HTERT RPE-1 (cell line): ENCODE measurements around the gene VAV3.

ENCODE experiments used
- in situ Hi-C: fragments of 300-500 bp; cut with MboI; formaldehyde crosslinking; loops from 4 replicates; pipeline ENCODE4 v1.14.3; 2020; ENCODE audit warnings: low sequenced_read_pairs

Gene VAV3

DNA sequence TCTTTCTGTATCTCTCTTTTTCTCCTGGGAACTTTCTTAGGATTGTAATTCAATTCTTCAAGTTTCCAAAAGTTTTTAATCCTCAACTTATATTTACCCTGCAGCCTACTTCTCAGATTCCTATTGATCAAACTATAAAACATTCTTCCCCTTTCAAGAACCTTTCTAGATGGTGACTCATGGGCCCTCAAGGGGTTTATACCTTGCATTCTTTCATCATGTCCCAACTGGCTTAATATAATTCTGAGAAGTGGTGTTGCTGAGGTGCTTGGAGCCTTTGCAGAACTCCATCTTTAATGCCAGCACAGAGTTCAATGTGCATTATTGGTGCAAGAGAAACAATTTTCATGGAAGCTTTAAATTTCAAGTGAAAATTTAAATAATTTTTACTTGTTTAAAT lies 273.4 kb downstream of the VAV3 start:
- in situ Hi-C loops: no loop called here

DNA sequence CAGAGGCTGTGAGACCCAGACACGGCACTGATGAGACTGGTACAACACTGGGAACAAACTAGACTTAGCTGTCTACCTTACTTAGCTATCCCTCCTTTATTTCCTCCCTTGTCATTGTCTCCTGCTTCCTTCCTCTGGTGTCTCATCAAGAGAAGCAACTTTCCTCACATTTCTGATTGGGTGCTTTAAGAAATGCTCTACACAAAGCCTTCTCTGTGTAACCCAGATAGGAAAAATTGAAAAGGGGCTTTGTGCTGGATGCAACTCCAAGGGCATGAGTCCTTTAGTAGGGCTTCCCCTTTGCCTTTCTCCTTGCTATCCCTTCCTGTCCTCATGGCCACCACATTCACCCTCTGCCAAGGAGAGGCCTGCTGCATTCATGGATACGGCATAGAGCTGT lies 274.5 kb downstream of the VAV3 start:
- in situ Hi-C loops: no loop called here

DNA sequence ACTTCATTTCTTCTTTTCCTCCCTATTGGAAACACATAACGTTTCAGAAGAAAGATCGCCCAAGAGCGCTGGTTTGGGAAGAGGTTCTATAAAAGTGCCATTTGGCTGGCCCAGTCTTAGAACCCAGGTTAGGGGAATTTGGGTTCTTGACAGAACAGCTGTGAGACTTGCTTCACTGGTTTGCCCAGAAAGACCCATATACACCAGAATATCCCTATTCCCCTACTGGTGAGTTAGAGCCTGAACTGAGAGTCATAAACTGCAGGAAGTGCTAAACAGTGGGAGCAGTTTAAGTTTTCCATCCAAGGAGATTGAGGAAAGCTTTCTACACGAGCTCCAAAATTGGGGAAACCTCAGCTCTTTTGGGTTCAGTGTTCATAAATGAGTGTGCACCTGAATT lies 275.2 kb downstream of the VAV3 start:
- in situ Hi-C loops: no loop called here

DNA sequence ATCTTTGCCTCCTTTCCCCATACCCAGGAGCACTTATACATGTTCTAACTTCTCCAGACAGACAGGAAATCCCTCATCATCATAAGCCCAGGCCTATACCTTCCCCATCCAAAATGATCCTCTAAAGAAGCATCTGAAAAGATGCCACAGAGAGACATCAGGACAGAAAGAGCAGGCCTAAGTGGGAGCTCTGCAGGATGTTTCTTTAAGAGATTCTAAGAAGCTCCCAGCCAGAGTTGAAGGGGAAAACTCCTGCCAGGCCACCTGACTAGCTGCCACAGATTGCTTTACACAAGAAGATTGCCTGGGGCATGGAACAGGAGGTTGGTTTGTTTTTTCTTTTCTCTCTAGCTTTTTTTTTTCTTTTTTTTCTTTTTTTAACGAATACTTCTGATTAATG lies 275.8 kb downstream of the VAV3 start:
- in situ Hi-C loops: no loop called here

DNA sequence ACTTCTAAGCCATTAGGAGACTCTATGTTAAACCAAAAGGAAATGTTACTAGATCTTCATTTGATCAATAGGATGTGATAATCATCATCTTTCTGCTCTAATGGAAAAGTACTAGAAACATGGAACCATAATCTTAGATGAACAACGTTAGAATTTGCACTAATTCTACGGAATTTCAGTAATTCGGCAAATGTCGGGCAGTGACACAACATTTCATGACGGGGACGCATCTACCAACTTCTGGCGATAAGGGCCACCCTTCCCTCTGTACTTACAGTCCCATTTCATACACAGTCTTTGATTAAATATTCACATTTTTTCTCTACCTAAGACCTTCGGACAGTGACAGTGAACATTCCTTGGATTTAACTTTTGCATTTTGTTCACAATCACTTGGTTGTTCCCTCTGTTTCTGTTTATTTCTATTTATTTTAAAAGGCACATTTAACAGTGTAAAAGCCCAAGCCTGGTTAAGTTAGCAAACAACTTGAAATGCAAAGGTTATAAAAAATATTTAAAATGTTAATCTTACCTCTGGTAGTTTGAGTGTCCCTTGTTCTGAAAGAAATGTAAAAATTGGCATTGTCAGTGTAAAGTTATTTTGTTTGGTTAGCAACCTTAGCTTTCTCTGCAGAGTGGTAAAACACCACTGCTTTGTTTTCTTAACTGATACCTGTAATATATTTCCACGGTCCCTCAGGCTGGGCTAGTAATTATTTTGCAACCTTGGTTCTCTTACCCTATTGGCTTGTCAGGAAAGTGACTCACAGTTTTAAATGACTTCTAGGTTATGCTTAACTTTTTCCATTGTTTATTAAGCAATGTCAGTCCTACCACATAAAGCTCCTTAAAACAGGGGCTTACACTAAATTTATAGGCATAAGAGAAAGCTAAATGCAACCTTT lies 276.9 kb downstream of the VAV3 start:
- in situ Hi-C loops: no loop called here

DNA sequence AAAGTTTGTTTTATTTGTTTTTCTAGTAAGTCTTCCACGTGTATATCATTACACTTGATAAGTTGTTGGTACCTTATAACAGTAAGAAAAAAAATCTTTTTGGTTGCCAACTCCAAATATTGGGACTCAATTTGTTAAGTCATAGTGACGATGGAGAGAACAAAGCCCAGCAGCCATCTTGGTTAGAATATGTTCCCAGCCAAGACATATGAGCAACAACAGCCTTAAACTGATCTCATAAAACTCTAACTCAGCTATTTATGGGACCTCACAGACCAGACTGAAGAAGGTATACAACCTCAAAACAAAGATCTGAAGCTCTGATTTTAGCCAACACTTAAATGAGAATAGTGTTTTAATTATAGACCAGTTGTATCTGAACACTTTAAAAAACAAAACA lies 281.3 kb downstream of the VAV3 start:
- in situ Hi-C loops: no loop called here

DNA sequence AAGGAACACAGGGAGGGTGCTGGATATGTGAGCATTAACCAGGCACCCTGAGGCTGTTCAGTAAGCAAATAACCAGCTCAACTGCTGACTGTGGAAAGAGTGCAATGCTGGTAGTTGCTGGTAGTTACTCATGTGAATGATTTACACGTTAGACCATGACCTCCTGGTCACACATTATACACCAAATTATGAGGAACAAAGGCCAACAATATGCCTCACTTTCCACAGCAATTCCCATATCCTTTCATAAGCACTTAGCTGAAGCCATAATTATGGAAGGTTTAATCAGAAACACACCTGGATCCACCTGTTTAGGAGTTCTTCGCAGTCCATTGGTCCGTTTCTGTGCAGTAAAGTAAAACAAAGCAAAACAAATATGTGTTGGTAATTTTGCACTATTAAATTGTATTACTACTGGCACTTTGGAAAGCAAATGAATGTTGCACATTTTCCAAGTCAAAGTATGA lies 281.8 kb downstream of the VAV3 start:
- in situ Hi-C loops: no loop called here

DNA sequence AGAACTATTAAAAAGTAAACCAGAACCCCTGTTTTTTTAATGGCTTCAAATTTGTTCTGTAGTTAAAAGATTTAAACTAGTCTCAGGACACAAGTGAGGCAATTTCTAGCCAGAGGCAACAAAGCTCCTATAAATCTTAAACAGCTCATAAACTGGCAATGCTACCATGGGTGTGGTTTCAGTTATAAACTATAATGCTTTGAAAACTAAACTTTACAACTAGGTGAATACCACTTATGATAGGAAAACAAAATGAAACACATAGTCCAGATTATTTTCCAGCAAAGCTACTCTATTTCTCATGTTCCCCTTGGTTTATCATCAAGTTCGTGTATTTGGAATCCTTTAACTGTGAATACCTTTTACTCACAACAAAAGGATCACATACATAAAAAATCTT lies 282.5 kb downstream of the VAV3 start:
- in situ Hi-C loops: no loop called here

DNA sequence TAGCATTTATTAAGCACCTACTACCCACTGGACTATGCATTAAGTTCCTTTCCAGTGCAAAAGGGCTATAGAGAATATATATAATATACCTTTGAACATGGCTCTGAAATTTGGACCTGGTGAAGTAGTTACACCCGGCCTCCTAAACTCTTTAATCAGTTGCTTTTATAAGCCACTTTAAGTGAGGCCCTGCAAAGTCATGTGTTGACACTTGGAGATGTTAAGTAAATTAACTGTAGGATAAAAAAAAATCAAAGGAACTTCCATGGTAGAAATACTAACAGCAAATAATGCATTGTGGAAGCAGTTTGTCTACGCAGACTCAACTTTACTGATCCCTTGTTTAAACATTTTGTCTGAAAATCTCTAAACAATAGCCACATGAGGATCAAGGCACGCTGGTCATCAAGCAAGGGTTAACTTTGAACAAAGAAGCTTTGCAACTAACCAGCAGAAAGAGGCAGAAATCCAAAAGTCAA lies 283.9 kb downstream of the VAV3 start:
- in situ Hi-C loops: no loop called here

DNA sequence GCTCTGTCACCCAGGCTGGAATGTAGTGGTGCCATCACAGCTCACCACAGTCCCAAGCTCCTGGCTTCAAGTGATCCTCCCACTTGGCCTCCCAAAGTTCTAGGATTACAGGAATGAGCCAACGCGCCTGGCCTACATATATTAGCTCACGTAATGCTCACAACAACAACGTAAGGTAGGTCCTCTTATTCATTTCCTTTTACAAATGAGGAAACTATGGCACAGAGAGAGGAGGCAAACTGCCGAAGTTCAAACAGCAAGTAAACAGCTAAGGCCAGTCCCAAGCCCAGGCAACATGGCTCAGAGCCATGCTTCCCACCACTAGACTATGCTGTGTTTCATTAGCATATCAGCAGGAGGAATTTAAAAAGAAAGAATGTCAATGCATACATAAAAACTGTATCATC lies 284.4 kb downstream of the VAV3 start:
- in situ Hi-C loops: no loop called here

DNA sequence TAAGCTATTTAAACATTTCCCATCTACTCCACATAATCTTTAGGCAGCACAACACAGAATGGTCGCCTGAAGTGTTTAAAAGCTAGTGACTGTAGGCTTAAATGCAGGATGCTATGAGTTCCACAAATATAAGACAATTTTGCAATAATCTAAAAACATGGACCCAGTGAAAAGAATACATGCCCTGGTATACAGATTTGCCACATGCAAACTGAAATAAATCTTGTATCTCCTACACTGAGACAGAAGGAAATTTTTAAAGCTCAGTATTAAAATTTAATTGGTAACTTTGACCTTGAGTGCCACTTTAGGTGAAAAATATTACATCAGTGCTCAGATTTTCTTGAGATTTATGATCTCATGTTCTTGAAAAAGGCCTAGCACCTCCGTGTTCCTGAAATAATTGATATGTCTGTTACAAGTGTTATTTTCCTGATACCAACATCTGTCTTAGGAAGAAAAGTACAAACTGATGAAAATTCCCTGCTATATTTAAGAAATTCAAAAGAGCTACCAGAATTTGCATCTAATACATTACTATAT lies 285.5 kb downstream of the VAV3 start:
- in situ Hi-C loops: no loop called here

DNA sequence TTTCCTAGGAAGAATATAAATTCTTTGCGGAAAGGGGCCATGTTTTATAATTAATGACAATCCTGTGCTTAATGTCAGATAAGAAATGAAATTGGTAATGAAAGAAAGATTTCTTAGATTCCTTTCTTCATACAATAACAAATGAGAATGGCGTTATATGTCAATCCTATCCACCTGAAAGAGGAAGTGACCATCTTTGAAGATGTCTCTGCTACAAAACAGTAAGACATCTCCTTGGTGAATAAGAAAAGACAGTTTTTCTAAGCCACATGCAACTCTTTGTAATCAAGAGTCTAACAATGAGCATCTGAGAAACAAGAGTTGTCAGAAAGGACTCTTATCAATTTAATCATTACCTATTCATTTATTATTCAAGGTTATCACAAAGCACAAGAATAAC lies 286.0 kb downstream of the VAV3 start:
- in situ Hi-C loops: no loop called here

DNA sequence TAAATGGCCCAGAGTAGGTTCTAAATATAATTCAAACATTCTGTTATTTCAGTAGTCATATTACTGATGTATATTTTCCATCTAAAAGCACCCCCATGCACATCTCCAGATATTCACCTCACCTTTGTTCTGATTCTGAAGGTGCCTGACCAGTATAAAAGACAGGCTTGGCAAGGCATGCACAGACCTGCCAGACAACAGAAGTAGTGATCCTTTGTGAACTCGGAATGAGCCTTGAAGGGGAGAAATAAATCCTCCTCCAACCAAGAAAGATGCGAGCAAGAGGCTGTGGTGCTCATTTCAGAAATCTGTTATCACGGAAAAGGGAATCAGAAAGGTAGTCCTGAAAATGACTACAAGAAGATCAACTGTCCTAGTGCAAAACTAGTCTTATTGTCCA lies 287.3 kb downstream of the VAV3 start:
- in situ Hi-C loops: no loop called here

DNA sequence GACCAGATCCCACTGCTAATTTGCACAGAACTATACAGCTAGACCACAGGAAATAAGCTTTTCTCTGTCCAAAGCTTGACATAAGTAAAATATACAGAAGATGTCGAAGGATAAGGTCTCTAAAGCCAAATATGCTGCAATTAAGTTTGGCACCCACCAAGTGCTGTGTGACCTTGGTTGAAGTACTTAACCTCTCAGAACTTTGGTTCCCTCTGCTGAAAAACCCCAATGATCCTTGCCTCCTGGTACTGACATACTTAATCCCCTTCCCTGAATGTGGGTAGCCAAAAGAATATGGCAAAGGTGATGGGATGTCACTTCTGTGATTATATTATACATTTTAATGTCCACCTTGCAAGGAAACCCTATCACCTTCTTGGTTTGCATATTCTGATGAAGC lies 290.5 kb downstream of the VAV3 start:
- in situ Hi-C loops: no loop called here

DNA sequence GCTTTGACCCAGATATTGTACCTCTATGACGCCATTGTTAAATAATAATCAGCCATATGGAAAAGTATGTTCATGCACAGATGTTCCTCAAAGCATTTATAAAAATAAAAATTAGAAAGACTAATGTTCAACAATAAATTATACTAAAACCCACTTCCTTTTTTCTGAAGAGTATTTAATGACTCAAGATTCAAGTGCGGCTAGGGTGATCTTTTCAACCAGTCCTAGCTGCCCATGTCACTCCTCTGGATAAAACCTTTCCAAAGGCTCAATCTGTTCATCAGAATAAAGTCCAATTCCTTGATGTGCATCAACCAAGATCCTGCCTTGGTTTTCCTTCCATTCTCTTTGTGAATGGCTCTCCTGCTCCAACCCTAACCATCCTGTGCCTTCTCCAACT lies 292.0 kb downstream of the VAV3 start:
- in situ Hi-C loops: no loop called here

DNA sequence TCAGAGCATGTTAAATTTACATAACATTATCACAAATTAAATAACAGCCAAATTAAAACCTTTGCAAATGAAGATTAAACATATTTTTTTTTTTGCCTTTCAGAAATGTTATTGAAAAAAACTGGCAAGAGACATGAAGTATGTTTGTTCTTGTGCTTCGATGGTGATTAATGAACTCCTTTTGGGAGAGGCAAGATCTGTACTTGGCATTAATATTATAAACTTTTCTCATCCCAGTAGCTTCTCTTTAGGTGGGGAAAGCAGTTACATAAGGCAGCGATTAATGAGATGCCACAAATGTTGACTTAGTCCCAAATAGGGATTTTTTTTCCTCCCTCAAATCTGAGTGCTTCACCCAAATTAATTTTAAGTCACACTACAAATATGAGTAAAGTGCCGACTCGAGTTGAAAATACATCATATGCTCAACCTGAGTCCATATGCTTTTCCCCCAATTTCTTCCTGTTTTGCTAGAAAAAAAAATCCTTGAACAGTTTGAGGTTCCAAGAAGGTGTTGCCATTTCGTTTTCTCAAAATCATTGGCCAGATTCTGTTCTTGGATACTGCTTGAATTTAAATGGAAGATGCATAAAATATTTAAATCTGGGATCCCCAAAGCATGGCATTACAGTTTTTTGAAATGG lies 294.5 kb downstream of the VAV3 start:
- in situ Hi-C loops: no loop called here

DNA sequence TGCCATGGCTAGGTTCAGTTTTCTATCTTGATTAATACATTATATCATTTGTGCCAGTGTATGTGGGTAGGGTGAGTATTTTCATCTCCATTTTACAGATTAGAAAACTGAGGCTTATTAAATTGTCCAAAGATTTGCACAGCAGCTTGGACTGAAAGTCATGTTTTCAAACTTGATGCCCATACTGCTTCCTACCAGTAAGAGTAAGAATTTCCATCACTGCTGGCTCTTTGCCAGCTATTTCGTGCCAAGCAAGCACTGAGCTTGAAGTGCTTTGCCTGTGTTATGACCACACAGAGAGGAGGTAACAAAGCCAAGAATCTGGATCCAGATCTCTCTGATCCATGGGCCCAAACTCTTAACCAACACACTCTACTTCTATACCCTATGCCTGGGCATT lies 295.0 kb downstream of the VAV3 start:
- in situ Hi-C loops: no loop called here

DNA sequence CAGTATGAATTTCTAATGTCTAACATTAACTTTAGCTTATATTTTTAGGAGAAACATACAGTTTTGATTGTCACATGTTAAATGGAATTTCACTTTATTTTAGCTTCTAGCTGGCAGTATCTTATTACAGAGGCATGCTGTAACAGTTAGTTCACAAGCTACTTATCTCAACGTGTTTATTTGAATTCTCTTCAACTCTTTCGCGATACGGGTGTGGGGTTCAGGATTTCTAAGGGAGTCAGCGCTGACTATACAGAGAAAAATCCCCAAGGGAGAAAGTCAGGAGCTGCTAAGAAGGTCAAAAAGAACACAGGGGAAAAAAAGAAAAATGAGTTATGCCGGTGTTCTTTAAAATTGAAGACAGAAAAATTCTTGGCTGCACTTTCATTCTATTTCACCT lies 296.2 kb downstream of the VAV3 start:
- in situ Hi-C loops: no loop called here

DNA sequence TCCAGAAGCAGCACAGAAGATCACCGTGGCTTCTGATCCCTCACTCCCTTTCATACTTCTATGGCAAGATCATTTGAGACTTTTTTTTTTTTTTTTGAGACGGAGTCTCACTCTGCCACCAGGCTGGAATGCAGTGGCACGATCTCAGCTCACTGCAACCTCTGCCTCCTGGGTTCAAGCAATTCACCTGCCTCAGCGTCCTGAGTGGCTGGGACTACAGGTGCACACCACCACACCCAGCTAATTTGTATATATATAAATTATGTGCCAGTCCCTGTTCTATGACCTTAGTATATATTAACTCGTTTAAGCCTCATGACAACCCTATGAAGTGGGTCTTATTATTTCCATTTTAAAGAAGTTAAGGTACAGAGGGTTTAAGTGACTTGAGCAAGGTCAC lies 298.5 kb downstream of the VAV3 start:
- in situ Hi-C loops: no loop called here

DNA sequence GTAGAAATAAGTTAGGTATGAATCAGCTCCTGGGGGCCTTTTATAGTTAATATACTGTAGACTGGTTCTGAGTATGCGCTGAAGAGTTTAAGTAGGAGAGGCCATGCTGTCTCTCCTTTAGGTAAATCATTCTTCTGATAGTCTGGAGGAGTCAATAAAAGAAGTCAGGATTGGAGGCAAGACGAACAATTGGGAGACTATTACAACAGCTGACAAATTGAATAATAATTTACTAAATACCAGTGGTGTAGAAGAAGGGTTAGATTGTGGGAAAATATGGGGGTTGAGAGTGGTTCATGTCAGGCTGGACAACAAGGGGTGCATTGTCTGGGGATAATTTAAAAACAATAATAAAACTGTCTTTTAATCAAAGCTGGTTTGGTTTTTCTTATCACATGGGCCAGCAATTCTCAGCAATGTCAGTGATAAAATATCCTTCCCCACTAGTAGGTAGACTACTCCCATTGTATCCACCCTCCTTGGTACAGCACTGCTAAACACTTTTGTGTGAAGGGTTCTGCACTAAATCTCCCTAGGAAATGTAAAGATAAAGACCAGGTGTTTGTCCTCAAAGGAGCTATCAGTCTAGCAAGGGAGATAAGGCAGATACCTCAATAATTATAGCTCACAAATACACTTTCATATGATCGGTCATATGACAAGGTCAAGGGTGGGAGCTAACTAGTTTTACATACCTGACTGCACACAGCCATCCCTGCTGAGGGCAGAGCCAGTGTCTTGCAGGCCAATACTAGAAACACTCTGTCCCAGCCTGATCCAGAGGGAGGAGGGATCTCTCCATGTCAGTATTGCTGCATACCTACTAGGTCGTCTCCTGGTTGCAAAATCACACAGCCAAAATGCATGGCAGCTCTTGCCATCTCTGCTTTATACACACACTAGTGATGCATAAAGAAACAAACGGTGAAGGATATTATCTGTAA lies 299.7 kb downstream of the VAV3 start:
- in situ Hi-C loops: no loop called here

DNA sequence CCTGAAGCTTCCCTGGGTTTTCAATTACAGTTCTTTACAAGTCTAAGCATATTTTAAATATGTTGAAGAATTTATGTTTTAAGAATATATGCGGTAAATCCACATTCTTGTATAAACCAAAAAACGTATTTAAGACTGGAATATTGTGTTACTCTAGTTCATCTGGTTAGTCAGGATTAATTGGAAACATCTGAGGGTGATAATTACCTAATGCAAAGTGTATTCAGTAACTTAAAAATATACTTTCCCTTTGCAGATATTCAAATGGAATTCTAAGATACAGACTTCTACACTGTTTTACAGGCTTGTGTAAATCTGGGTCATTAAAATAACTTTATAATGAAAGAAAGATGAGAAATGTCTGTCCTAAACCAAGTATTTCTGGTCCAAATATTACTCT lies 302.0 kb downstream of the VAV3 start:
- in situ Hi-C loops: no loop called here
